Cardiac muscle cell (in vitro differentiated cells and primary cell): ENCODE measurements around the gene ALK. TPM values are rescaled to one million over a fixed set of nuclear protein-coding genes. Genes with fewer than 3 reads are reported as not detected.

Experiments used
- DNase-seq, 2 donors: peaks; one replicate each; pipeline versions ENCODE4 v3.0.0 to v3.0.0-alpha.2; 2010 to 2017; ENCODE audit warnings: low read depth in 1 of 2, low spot score in 1 of 2
- H3K27ac ChIP-seq: fragments of 200-600 bp; sonication (generic); 2 replicates; pipeline ENCODE4 v1.5.1; 2016
- H3K27me3 ChIP-seq: fragments of 200-600 bp; sonication (generic); 2 replicates; pipeline ENCODE4 v1.6.0; 2016; ENCODE audit warnings: control low read depth
- H3K36me3 ChIP-seq: fragments of 200-600 bp; sonication (generic); 2 replicates; pipeline ENCODE4 v1.5.1; 2016; ENCODE audit warnings: control low read depth
- H3K4me1 ChIP-seq: fragments of 200-600 bp; sonication (generic); 2 replicates; pipeline ENCODE4 v1.8.1; 2017; ENCODE audit warnings: low read depth, mild to moderate bottlenecking, mixed run types
- H3K4me3 ChIP-seq: fragments of 200-600 bp; sonication (generic); 2 replicates; pipeline ENCODE4 v1.5.1; 2016; ENCODE audit warnings: mild to moderate bottlenecking
- H3K9me3 ChIP-seq: fragments of 200-600 bp; sonication (generic); 2 replicates; pipeline ENCODE4 v1.5.1; 2017; ENCODE audit warnings: low read depth, mild to moderate bottlenecking, control low read depth
- polyA plus RNA-seq: library from polyadenylated mRNA; unstranded; fragments of >200 nt; fragmentation: Nextera tagmentation; extraction: Ambion mirVana; gene quantifications from 2 replicates; pipeline ENCODE4 v1.2.1, GENCODE V29; 2016
- total RNA-seq: library from RNA; depleted of rRNA; stranded (reverse); fragments of >200 nt; gene quantifications from 2 replicates; pipeline ENCODE4 v1.2.3, GENCODE V29; 2016
- TF ChIP-seq, protein P1 (sequence below): IDR thresholded peaks from 2 replicates; pipeline ENCODE4 v1.5.1; 2012; ENCODE audit warnings: low read depth, mild to moderate bottlenecking, low read length

The ALK gene
- total and polyA plus RNA-seq, 2 experiments from 2014 or later: 1.8 to 4.3 TPM

- TF ChIP-seq, protein P1, sequence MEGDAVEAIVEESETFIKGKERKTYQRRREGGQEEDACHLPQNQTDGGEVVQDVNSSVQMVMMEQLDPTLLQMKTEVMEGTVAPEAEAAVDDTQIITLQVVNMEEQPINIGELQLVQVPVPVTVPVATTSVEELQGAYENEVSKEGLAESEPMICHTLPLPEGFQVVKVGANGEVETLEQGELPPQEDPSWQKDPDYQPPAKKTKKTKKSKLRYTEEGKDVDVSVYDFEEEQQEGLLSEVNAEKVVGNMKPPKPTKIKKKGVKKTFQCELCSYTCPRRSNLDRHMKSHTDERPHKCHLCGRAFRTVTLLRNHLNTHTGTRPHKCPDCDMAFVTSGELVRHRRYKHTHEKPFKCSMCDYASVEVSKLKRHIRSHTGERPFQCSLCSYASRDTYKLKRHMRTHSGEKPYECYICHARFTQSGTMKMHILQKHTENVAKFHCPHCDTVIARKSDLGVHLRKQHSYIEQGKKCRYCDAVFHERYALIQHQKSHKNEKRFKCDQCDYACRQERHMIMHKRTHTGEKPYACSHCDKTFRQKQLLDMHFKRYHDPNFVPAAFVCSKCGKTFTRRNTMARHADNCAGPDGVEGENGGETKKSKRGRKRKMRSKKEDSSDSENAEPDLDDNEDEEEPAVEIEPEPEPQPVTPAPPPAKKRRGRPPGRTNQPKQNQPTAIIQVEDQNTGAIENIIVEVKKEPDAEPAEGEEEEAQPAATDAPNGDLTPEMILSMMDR: no peak
- H3K4me3 ChIP-seq: no peak overlapping the region
- H3K27me3 ChIP-seq: no peaks in the 10 kb centered on the region
- H3K36me3 ChIP-seq: no peaks in the 10 kb centered on the region
- H3K9me3 ChIP-seq: no peaks in the 10 kb centered on the region
- no peak overlapping the region for H3K27ac ChIP-seq
- peaks cover 33% of the 10 kb centered on the region for H3K4me1 ChIP-seq
- DNase-seq: peak in 1 of 2 donors; percentile 23
Measured at GRCh38 chr2:29567906-29568520, 353.4 kb downstream of the ALK start.

GRCh38 chr2:29563697-29564096 is 357.7 kb downstream of the ALK start:
- H3K36me3 ChIP-seq: no peaks in the 10 kb centered on the region
- TF ChIP-seq, protein P1: no peak
- no peak overlapping the region for H3K27ac ChIP-seq
- H3K4me3 ChIP-seq: no peak overlapping the region
- no peaks in the 10 kb centered on the region for H3K27me3 ChIP-seq
- H3K9me3 ChIP-seq: no peaks in the 10 kb centered on the region
- no peak for DNase-seq
- peaks cover 18% of the 10 kb centered on the region for H3K4me1 ChIP-seq

- TF ChIP-seq, protein P1: no peak
- no peak overlapping the region for H3K27ac ChIP-seq
- no peaks in the 10 kb centered on the region for H3K9me3 ChIP-seq
- H3K27me3 ChIP-seq: no peaks in the 10 kb centered on the region
- no peak overlapping the region for H3K4me3 ChIP-seq
- peak in 1 of 2 donors; percentile 5 for DNase-seq
- H3K4me1 ChIP-seq: peaks cover 11% of the 10 kb centered on the region
- H3K36me3 ChIP-seq: no peaks in the 10 kb centered on the region
Measured at GRCh38 chr2:29562896-29563295, 358.5 kb downstream of the ALK start.

- DNase-seq: peak in 1 of 2 donors; percentile 2
- H3K27ac ChIP-seq: no peak overlapping the region
- no peaks in the 10 kb centered on the region for H3K36me3 ChIP-seq
- H3K4me1 ChIP-seq: peaks cover 9% of the 10 kb centered on the region
- H3K4me3 ChIP-seq: no peak overlapping the region
- TF ChIP-seq, protein P1: no peak
- H3K27me3 ChIP-seq: no peaks in the 10 kb centered on the region
- no peaks in the 10 kb centered on the region for H3K9me3 ChIP-seq
Measured at GRCh38 chr2:29562319-29562718, 359.1 kb downstream of the ALK start.

DNA sequence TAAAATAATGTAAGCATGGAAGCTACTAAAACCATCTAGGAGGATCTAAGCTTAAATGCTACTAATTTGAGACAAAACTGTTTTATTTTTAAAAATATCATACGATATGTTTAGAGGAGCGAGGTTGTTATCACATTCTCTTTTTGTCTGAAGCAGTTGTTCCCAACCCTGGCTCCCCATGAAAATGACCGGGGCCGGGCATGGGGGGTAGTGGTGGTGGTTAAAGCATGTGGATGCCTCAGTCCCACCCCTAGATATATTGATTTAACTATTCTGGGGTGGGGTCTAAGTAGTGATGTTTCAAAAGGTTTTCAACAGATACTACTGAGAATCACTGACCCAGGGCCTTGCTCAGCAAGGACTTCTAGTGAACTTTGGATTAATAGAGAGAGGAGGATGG is 359.8 kb downstream of the ALK start:
- Histone ChIP-seq H3K36me3 (no peaks in the 10 kb centered on the region), H3K4me1 (peaks cover 9% of the 10 kb centered on the region), H3K9me3 (no peaks in the 10 kb centered on the region), H3K27ac (no peak overlapping the region), H3K4me3 (no peak overlapping the region), H3K27me3 (no peaks in the 10 kb centered on the region)
- TF ChIP-seq, protein P1: no peak
- DNase-seq: no peak
